GM12878 (cell line): ENCODE measurements around the gene RTF1. TPM values are rescaled to one million over a fixed set of nuclear protein-coding genes. Genes with fewer than 3 reads are reported as not detected.
"Not testable (repeated sequence)": the region's sequence is repeated elsewhere in the genome, so short reads cannot be mapped to it uniquely, and the experiment has no call there.

Experiments
- ATAC-seq: fragments of 200-7000 bp; cut with Tn5 transposase; 3 replicates; pipeline ENCODE4 v1.9.1; 2020; ENCODE audit warnings: mild to moderate bottlenecking, moderate library complexity
- BruUV-seq: library from RNA; stranded (reverse); fragments of 400-500 nt; replicated peaks from 2 replicates; lab custom pipeline; 2021; lab: Mats Ljungman, UMichigan
- CTCF ChIA-PET: fragments of 300-600 bp; sonication (Branson Sonifier 250); formaldehyde crosslinking; extraction: SDS; loops from one replicate; lab custom pipeline; 2021; ENCODE audit warnings: inconsistent platforms; lab: Yijun Ruan, JAX
- POLR2A ChIA-PET: fragments of 350-600 bp; formaldehyde crosslinking; extraction: SDS; loops from one replicate; lab custom pipeline; 2021; ENCODE audit warnings: inconsistent platforms; lab: Charles Lee
- RAD21 ChIA-PET: fragments of 300-600 bp; sonication (Branson Sonifier 250); formaldehyde crosslinking; loops from one replicate; lab custom pipeline; 2023; ENCODE audit warnings: antibody characterized with exemption; ENCODE audit not compliant: unreplicated experiment; lab: Charles Lee
- SMC1A ChIA-PET: fragments of 300-600 bp; sonication (Branson Sonifier 250); formaldehyde crosslinking; loops from one replicate; lab custom pipeline; 2023; ENCODE audit not compliant: unreplicated experiment, uncharacterized antibody; lab: Charles Lee
- DNase-seq: peaks from one replicate; pipeline ENCODE4 v3.0.0-alpha.2; 2011; ENCODE audit warnings: low read depth, low spot score
- FAIRE-seq: peaks from 3 replicates; lab custom pipeline; 2011; peaks lifted over from hg19 to GRCh38; lab: Jason Lieb, UNC
- H2AFZ ChIP-seq: 2 replicates; pipeline ENCODE4 v1.6.0; 2011; ENCODE audit warnings: low read depth, low read length, control low read depth; ENCODE audit not compliant: control insufficient read depth
- H3K27ac ChIP-seq: 2 replicates; pipeline ENCODE4 v1.5.1; 2011; ENCODE audit warnings: control low read depth; ENCODE audit not compliant: control insufficient read depth, insufficient read depth
- H3K27me3 ChIP-seq, 2 experiments: replicated peaks in 1 of 2; 2 replicates each; pipeline versions ENCODE4 v1.6.0 to v1.6.1; 2011; ENCODE audit warnings: low read length in 1 of 2; ENCODE audit not compliant: control insufficient read depth in 2 of 2, insufficient read depth in 2 of 2
- H3K36me3 ChIP-seq, 2 experiments: 2 replicates each; pipeline ENCODE4 v1.5.1; 2011; ENCODE audit warnings: low read length in 1 of 2; ENCODE audit not compliant: control insufficient read depth in 2 of 2, insufficient read depth in 2 of 2
- H3K4me1 ChIP-seq: 2 replicates; pipeline ENCODE4 v1.6.1; 2011; ENCODE audit warnings: mild to moderate bottlenecking, low read length, moderate library complexity, mixed read lengths; ENCODE audit not compliant: control insufficient read depth, insufficient read depth
- H3K4me2 ChIP-seq: 2 replicates; pipeline ENCODE4 v1.6.0; 2011; ENCODE audit warnings: control low read depth; ENCODE audit not compliant: control insufficient read depth, insufficient read depth
- H3K4me3 ChIP-seq: fragments of 200-600 bp; sonication (generic); 2 replicates; pipeline ENCODE4 v1.5.1; 2016
- H3K79me2 ChIP-seq: 2 replicates; pipeline ENCODE4 v1.6.0; 2011; ENCODE audit warnings: low read length; ENCODE audit not compliant: control insufficient read depth, insufficient read depth
- H3K9ac ChIP-seq: 2 replicates; pipeline ENCODE4 v1.8.0; 2011; ENCODE audit warnings: low read length, control low read depth, mixed read lengths; ENCODE audit not compliant: control insufficient read depth, insufficient read depth
- H3K9me3 ChIP-seq: replicated peaks from 3 replicates; pipeline ENCODE4 v1.5.1; 2011; ENCODE audit warnings: mild to moderate bottlenecking, low read length; ENCODE audit not compliant: control insufficient read depth, insufficient read depth
- H4K20me1 ChIP-seq: 2 replicates; pipeline ENCODE4 v1.6.0; 2011; ENCODE audit not compliant: control insufficient read depth, insufficient read depth
- FOXK2 ChIP-seq: fragments of 450-650 bp; IDR thresholded peaks from 2 replicates; pipeline ENCODE4 v1.6.1; 2017; ENCODE audit warnings: mild to moderate bottlenecking, moderate library complexity
- NBN ChIP-seq: fragments of 450-650 bp; IDR thresholded peaks from 2 replicates; pipeline ENCODE4 v1.6.1; 2016
- NFYB ChIP-seq: IDR thresholded peaks from 2 replicates; pipeline ENCODE4 v1.6.1; 2011; ENCODE audit warnings: low read depth, mild to moderate bottlenecking, low read length, improper control_type of control experiment, moderate library complexity; ENCODE audit not compliant: insufficient read depth
- SREBF1 ChIP-seq: IDR thresholded peaks from 2 replicates; pipeline ENCODE4 v1.6.1; 2012; ENCODE audit warnings: mild to moderate bottlenecking, low read length
- TAF1 ChIP-seq: IDR thresholded peaks from 2 replicates; pipeline ENCODE4 v1.6.1; 2011; ENCODE audit warnings: mild to moderate bottlenecking, low read depth, low read length, borderline replicate concordance
- ZNF384 ChIP-seq: IDR thresholded peaks from 2 replicates; pipeline ENCODE4 v1.6.1; 2012; ENCODE audit warnings: low read depth, mild to moderate bottlenecking, low read length, improper control_type of control experiment, borderline replicate concordance
- WGBS: methylation state at CpG from one replicate; pipeline ENCODE4 v1.1.6; 2016; ENCODE audit warnings: low lambda C conversion rate; ENCODE audit not compliant: insufficient replicate concordance, insufficient coverage; ENCODE audit errors: missing lambda C conversion rate; 5-methylcytosine and 5-hydroxymethylcytosine counted together
- in situ Hi-C: fragments of 300-500 bp; cut with MboI; formaldehyde crosslinking; loops from 9 replicates; pipeline ENCODE4 v1.14.3; 2018; ENCODE audit warnings: mixed read lengths
- intact Hi-C: fragments of 100-400 bp; cut with micrococcal nuclease; formaldehyde crosslinking; loops from one replicate; pipeline ENCODE4 v1.14.2; 2022; ENCODE audit not compliant: unreplicated experiment
- polyA plus RNA-seq, 11 experiments: library from polyadenylated mRNA; depleted of rRNA in 4 of 11; unstranded in 6 of 11; stranded (reverse) in 5 of 11; fragments of >200 nt; fragmentation: Nextera tagmentation in 4 of 11; fragmentation: Illumina TruSeq in 1 of 11; extraction: Ambion mirVana in 4 of 11; extraction: Trizol in 1 of 11; gene quantifications; 1 replicate in 1 of 11; 2 replicates in 10 of 11; pipeline versions ENCODE4 v1.2.1 to v1.2.3, GENCODE V29; 2011 to 2016; ENCODE audit warnings: inconsistent platforms in 2 of 11, missing spikeins in 2 of 11, low read depth in 1 of 11
- total RNA-seq, 4 experiments: library from RNA; depleted of rRNA in 3 of 4; stranded (reverse); fragments of >200 nt in 3 of 4; fragmentation: Illumina TruSeq in 1 of 4; extraction: Trizol in 1 of 4; gene quantifications; 2 replicates each; pipeline versions ENCODE4 v1.2.1 to v1.2.3, GENCODE V29; 2013 to 2021
- TF ChIP-seq, protein P1 (sequence below): fragments of 450-650 bp; IDR thresholded peaks from 2 replicates; pipeline ENCODE4 v1.6.1; 2017; ENCODE audit warnings: mild to moderate bottlenecking

The RTF1 gene
- total and polyA plus RNA-seq, 10 of the 15 experiments (the other 5 are each of a cell fraction or from before 2014, with no cell fraction given), result 7.2 to 67.9 (median 32.3) TPM

DNA sequence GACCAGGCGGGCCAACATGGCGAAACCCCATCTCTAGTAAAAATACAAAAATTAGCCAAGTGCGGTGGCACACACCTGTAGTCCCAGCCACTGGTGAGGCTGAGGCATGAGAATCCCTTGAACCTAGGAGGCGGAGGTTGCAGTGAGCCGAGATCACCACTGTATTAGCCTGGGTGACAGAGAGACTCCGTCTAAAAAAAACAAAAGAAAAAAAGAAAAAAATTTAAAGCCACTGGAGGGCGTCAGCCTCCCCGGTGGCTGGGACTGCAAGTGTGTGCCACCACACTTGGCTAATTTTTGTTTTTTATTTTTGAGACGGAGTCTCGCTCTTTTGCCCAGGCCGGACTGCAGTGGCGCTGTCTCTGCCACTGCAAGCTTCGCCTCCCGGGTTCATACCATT, 7.9 kb downstream of the RTF1 start (continued):
- TF ChIP-seq, protein P1, sequence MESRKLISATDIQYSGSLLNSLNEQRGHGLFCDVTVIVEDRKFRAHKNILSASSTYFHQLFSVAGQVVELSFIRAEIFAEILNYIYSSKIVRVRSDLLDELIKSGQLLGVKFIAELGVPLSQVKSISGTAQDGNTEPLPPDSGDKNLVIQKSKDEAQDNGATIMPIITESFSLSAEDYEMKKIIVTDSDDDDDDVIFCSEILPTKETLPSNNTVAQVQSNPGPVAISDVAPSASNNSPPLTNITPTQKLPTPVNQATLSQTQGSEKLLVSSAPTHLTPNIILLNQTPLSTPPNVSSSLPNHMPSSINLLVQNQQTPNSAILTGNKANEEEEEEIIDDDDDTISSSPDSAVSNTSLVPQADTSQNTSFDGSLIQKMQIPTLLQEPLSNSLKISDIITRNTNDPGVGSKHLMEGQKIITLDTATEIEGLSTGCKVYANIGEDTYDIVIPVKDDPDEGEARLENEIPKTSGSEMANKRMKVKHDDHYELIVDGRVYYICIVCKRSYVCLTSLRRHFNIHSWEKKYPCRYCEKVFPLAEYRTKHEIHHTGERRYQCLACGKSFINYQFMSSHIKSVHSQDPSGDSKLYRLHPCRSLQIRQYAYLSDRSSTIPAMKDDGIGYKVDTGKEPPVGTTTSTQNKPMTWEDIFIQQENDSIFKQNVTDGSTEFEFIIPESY, result no peak
- TF ChIP-seq NFYB (no peak), NBN (no peak), SREBF1 (no peak), FOXK2 (no peak), ZNF384 (no peak), TAF1 (no peak)

DNA sequence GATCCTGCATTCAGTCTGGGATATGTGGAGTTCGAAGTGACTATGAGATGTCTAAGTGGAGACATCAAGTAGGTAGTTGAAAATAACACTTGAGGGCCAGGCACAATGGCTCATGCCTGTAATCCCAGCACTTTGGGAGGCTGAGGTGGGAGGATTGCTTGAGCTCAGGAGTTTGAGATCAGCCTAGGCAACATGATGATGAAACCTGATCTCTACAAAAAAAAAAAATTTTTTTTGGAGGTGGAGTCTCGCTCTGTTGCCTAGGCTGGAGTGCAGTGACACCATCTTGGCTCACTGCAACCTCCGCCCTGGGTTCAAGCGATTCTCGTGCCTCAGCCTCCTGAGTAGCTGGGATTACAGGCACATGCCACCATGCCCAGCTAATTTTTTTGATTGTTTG, 9.0 kb downstream of the RTF1 start:
- H3K36me3 ChIP-seq, H3K4me3 ChIP-seq, H3K9ac ChIP-seq, SMC1A ChIA-PET, FAIRE-seq, RAD21 ChIA-PET, H2AFZ ChIP-seq, DNase-seq, H3K4me2 ChIP-seq, intact Hi-C loops, in situ Hi-C loops, H3K27me3 ChIP-seq, POLR2A ChIA-PET, H3K27ac ChIP-seq, H4K20me1 ChIP-seq, ATAC-seq, H3K9me3 ChIP-seq, BruUV-seq: not testable (repeated sequence)
- Histone ChIP-seq H3K4me1 (peaks cover 27% of the 10 kb centered on the region), H3K79me2 (peaks cover 63% of the 10 kb centered on the region)
- WGBS, result 96% methylated on average over 5 of the region's 5 CpGs
- CTCF ChIA-PET, result interaction anchor here (1.0 kb wide), 1 partner anchor 19 kb away, joined by 4 read pairs; no protein-coding TSS in a partner anchor
